H9 (cell line): Measurements from ENCODE around the gene PKD2L2. TPM values are rescaled to one million over a fixed set of nuclear protein-coding genes. Genes with fewer than 3 reads are reported as not detected.

Experiments
- DNase-seq: peaks from one replicate; pipeline ENCODE4 v3.0.0-alpha.2; 2017
- H2AFZ ChIP-seq: one replicate; pipeline ENCODE4 v1.6.1; 2013; ENCODE audit warnings: mild to moderate bottlenecking, low read length, control low read depth, moderate library complexity
- H2AK5ac ChIP-seq: 2 replicates; pipeline ENCODE4 v1.6.1; 2013; ENCODE audit warnings: low read length, control low read depth, mixed read lengths; ENCODE audit not compliant: insufficient read length
- H2BK120ac ChIP-seq: one replicate; pipeline ENCODE4 v1.6.1; 2013; ENCODE audit warnings: low read depth, mild to moderate bottlenecking, low read length, control low read depth, inconsistent platforms; ENCODE audit not compliant: poor library complexity, severe bottlenecking
- H2BK12ac ChIP-seq: 2 replicates; pipeline ENCODE4 v1.6.1; 2013; ENCODE audit warnings: low read length, control low read depth, mixed read lengths, low read depth; ENCODE audit not compliant: insufficient read length
- H2BK15ac ChIP-seq: 2 replicates; pipeline ENCODE4 v1.6.1; 2013; ENCODE audit warnings: low read depth, low read length, control low read depth
- H2BK20ac ChIP-seq: one replicate; pipeline ENCODE4 v1.6.1; 2013; ENCODE audit warnings: low read depth, mild to moderate bottlenecking, low read length, control low read depth, inconsistent platforms; ENCODE audit not compliant: poor library complexity, severe bottlenecking
- H2BK5ac ChIP-seq: 2 replicates; pipeline ENCODE4 v1.6.1; 2013; ENCODE audit warnings: low read length, control low read depth, mixed read lengths; ENCODE audit not compliant: insufficient read length
- H3K14ac ChIP-seq: 2 replicates; pipeline ENCODE4 v1.6.1; 2013; ENCODE audit warnings: low read length, control low read depth; ENCODE audit not compliant: insufficient read depth
- H3K18ac ChIP-seq: 2 replicates; pipeline ENCODE4 v1.6.1; 2013; ENCODE audit warnings: low read depth, mild to moderate bottlenecking, mixed read lengths, low read length, control low read depth; ENCODE audit not compliant: insufficient read length
- H3K23ac ChIP-seq: 2 replicates; pipeline ENCODE4 v1.6.1; 2013; ENCODE audit warnings: low read length, control low read depth, mixed read lengths, low read depth; ENCODE audit not compliant: insufficient read length
- H3K23me2 ChIP-seq: 2 replicates; pipeline ENCODE4 v1.6.1; 2013; ENCODE audit warnings: low read depth, mild to moderate bottlenecking, mixed read lengths, low read length, control low read depth; ENCODE audit not compliant: insufficient read length, poor library complexity, severe bottlenecking
- H3K27ac ChIP-seq: 2 replicates; pipeline ENCODE4 v1.5.1; 2013; ENCODE audit warnings: low read length, control low read depth, mixed read lengths, low read depth; ENCODE audit not compliant: insufficient read length
- H3K27me3 ChIP-seq: 2 replicates; pipeline ENCODE4 v1.6.1; 2013; ENCODE audit warnings: low read length, control low read depth, inconsistent platforms; ENCODE audit not compliant: insufficient read depth
- H3K4ac ChIP-seq: 2 replicates; pipeline ENCODE4 v1.6.1; 2013; ENCODE audit warnings: low read depth, mild to moderate bottlenecking, control low read depth, inconsistent platforms, low read length, moderate library complexity
- H3K4me1 ChIP-seq: 2 replicates; pipeline ENCODE4 v1.6.1; 2013; ENCODE audit warnings: low read length, control low read depth, inconsistent platforms; ENCODE audit not compliant: insufficient read depth
- H3K4me2 ChIP-seq: 2 replicates; pipeline ENCODE4 v1.6.1; 2013; ENCODE audit warnings: low read length, control low read depth, mixed read lengths; ENCODE audit not compliant: insufficient read length, insufficient read depth
- H3K56ac ChIP-seq: 2 replicates; pipeline ENCODE4 v1.6.1; 2013; ENCODE audit warnings: low read depth, mild to moderate bottlenecking, mixed read lengths, low read length, control low read depth; ENCODE audit not compliant: insufficient read length
- H3K79me1 ChIP-seq: 2 replicates; pipeline ENCODE4 v1.6.1; 2013; ENCODE audit warnings: low read depth, mild to moderate bottlenecking, moderate library complexity, low read length, control low read depth, inconsistent platforms; ENCODE audit not compliant: insufficient read depth, poor library complexity, severe bottlenecking
- H3K79me2 ChIP-seq: 2 replicates; pipeline ENCODE4 v1.6.1; 2013; ENCODE audit warnings: low read length, control low read depth, inconsistent platforms; ENCODE audit not compliant: insufficient read depth
- H3K9ac ChIP-seq: 2 replicates; pipeline ENCODE4 v1.6.1; 2013; ENCODE audit warnings: low read length, control low read depth, mixed read lengths; ENCODE audit not compliant: insufficient read length; ENCODE audit errors: extremely low read depth
- H3K9me3 ChIP-seq: one replicate; pipeline ENCODE4 v1.6.1; 2013; ENCODE audit warnings: low read depth, low read length, inconsistent platforms; ENCODE audit not compliant: control insufficient read depth
- H3T11ph ChIP-seq: one replicate; pipeline ENCODE4 v1.6.1; 2013; ENCODE audit warnings: mild to moderate bottlenecking, low read length, control low read depth, inconsistent platforms
- H4K20me1 ChIP-seq: one replicate; pipeline ENCODE4 v1.6.1; 2013; ENCODE audit not compliant: control insufficient read depth, insufficient read length, insufficient read depth
- H4K5ac ChIP-seq: 2 replicates; pipeline ENCODE4 v1.6.1; 2013; ENCODE audit warnings: low read depth, mild to moderate bottlenecking, mixed read lengths, low read length, control low read depth; ENCODE audit not compliant: insufficient read length
- H4K8ac ChIP-seq: replicated peaks from 2 replicates; pipeline ENCODE4 v1.6.1; 2013; ENCODE audit warnings: low read length, control low read depth, mixed read lengths, low read depth; ENCODE audit not compliant: insufficient read length
- H4K91ac ChIP-seq: 2 replicates; pipeline ENCODE4 v1.6.1; 2013; ENCODE audit warnings: low read depth, mild to moderate bottlenecking, moderate library complexity, mixed read lengths, low read length, control low read depth; ENCODE audit not compliant: insufficient read length
- H3K27ac Mint-ChIP-seq, 3 experiments: 2 replicates in 2 of 3; 3 replicates in 1 of 3; pipeline ENCODE4 v1.8.0; 2020 to 2021; ENCODE audit warnings: mixed read lengths in 3 of 3, mild to moderate bottlenecking in 1 of 3, moderate library complexity in 1 of 3
- H3K27me3 Mint-ChIP-seq: 2 replicates; pipeline ENCODE4 v1.8.0; 2021; ENCODE audit warnings: low read depth, mild to moderate bottlenecking, moderate library complexity, mixed read lengths
- H3K36me3 Mint-ChIP-seq, 3 experiments: 2 replicates in 2 of 3; 3 replicates in 1 of 3; pipeline ENCODE4 v1.8.0; 2020 to 2021; ENCODE audit warnings: low read depth in 3 of 3, mixed read lengths in 3 of 3; ENCODE audit not compliant: insufficient read depth in 1 of 3
- H3K4me1 Mint-ChIP-seq, 2 experiments: 2 replicates each; pipeline ENCODE4 v1.8.0; 2020; ENCODE audit warnings: mixed read lengths in 2 of 2
- H3K4me3 Mint-ChIP-seq, 2 experiments: 2 replicates in 1 of 2; 3 replicates in 1 of 2; pipeline ENCODE4 v1.8.0; 2020 to 2021; ENCODE audit warnings: mild to moderate bottlenecking in 2 of 2, mixed read lengths in 2 of 2, moderate library complexity in 1 of 2
- H3K9me3 Mint-ChIP-seq, 2 experiments: 2 replicates in 1 of 2; 3 replicates in 1 of 2; pipeline ENCODE4 v1.8.0; 2020; ENCODE audit warnings: mild to moderate bottlenecking in 2 of 2, mixed read lengths in 2 of 2, moderate library complexity in 1 of 2
- CTCF ChIP-seq: fragments of 200-600 bp; sonication (generic); conservative IDR thresholded peaks from 3 replicates; pipeline ENCODE4 v1.8.0; 2021; ENCODE audit warnings: antibody characterized with exemption, mild to moderate bottlenecking
- WGBS: extraction: QIAGEN DNeasy Blood & Tissue Kit; methylation state at CpG from one replicate; pipeline ENCODE4 v1.1.7; 2013; ENCODE audit warnings: missing lambda C conversion rate, low lambda C conversion rate, mixed read lengths; ENCODE audit not compliant: insufficient read length; ENCODE audit errors: extremely low coverage; 5-methylcytosine and 5-hydroxymethylcytosine counted together
- total RNA-seq: library from RNA; stranded (reverse); gene quantifications from 2 replicates; pipeline ENCODE4 v1.2.1, GENCODE V29; 2021

Gene PKD2L2
- total RNA-seq, 1 experiment from 2014 or later = not detected

GRCh38 chr5:137842296-137842695 lies 47.0 kb upstream of the PKD2L2 start:
- Mint-ChIP-seq H3K4me1 (peaks cover 0 to 2% of the 10 kb centered on the region in 2 experiments; a peak in 1 of 4 replicates), H3K9me3 (no peaks in the 10 kb centered on the region), H3K27me3 (no peaks in the 10 kb centered on the region), H3K27ac (no peak overlapping the region), H3K4me3 (no peak overlapping the region), H3K36me3 (no peaks in the 10 kb centered on the region)
- no peak for TF ChIP-seq CTCF
- no peaks in the 10 kb centered on the region for H3K79me2 ChIP-seq
- no peak overlapping the region for H4K5ac ChIP-seq
- H3K27me3 ChIP-seq = no peaks in the 10 kb centered on the region
- no peak overlapping the region for H3K23ac ChIP-seq
- no peaks in the 10 kb centered on the region for H3K79me1 ChIP-seq
- H3K4me1 ChIP-seq = no peaks in the 10 kb centered on the region
- H4K91ac ChIP-seq = no peak overlapping the region
- no peak overlapping the region for H2BK20ac ChIP-seq
- no peak overlapping the region for H4K8ac ChIP-seq
- no CpG with 5 or more reads among the region's 5 CpGs for WGBS
- H3K27ac ChIP-seq = no peak overlapping the region
- H3K14ac ChIP-seq = no peak overlapping the region
- H3K23me2 ChIP-seq = no peaks in the 10 kb centered on the region
- H2BK15ac ChIP-seq = no peak overlapping the region
- no peak overlapping the region for H3K4ac ChIP-seq
- H2AK5ac ChIP-seq = no peak overlapping the region
- no peak overlapping the region for H3K56ac ChIP-seq
- no peaks in the 10 kb centered on the region for H4K20me1 ChIP-seq
- H2BK120ac ChIP-seq = no peak overlapping the region
- no peak overlapping the region for H3T11ph ChIP-seq
- no peak overlapping the region for H3K9ac ChIP-seq
- no peak overlapping the region for H2BK5ac ChIP-seq
- H3K4me2 ChIP-seq = no peak overlapping the region
- no peak for DNase-seq
- no peaks in the 10 kb centered on the region for H3K9me3 ChIP-seq
- no peak overlapping the region for H3K18ac ChIP-seq
- no peak overlapping the region for H2AFZ ChIP-seq
- H2BK12ac ChIP-seq = no peak overlapping the region
